Fibroblast of gingiva (primary cell): Measurements from ENCODE around the gene KIAA0825.

ENCODE experiments used
- DNase-seq: peaks from one replicate; pipeline ENCODE4 v3.0.0-alpha.2; 2011; ENCODE audit warnings: low read depth

The KIAA0825 gene

DNA sequence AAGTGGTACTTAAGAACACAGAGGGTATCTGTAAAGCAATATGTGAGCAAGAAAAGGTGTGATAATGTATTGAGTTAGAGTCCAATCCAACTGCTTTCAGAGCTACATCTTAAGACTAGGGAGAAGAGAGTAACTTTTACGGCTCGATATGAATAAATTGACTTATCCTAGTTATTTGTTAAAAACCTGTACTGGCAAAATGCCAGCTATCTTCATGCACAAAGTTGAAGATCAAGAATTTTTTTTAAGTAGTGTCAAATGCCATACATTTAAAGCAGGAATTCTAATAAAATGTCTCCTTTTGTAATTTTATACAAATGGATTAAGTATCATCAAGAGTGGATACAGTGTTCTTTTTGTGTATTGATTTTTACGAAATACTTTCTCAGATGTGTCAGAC, 305.2 kb downstream of the KIAA0825 start:
- DNase-seq = no peak

DNA sequence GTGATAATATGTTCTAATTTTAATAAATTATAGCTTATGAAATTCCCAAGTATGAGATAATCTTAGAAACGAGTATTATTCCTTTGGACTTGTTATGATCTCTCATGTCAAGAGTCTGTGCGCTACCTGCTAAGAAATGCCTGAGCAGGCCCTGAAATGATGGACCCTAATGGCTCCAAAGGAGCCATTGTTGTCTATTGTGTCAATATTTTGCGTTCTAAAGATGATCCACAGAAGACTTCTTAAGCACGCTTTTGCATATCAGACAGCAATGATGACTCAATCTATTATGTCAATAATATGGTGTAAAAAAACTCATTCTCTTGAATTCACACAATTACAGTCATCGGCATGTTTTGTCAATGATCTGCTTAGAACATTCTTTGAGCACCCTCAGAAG, 306.1 kb downstream of the KIAA0825 start:
- DNase-seq = no peak

- no peak for DNase-seq
Observed at GRCh38 chr5:94310833-94311232, 307.6 kb downstream of the KIAA0825 start.

- DNase-seq = no peak
Observed at GRCh38 chr5:94309141-94309540, 309.3 kb downstream of the KIAA0825 start.

DNA sequence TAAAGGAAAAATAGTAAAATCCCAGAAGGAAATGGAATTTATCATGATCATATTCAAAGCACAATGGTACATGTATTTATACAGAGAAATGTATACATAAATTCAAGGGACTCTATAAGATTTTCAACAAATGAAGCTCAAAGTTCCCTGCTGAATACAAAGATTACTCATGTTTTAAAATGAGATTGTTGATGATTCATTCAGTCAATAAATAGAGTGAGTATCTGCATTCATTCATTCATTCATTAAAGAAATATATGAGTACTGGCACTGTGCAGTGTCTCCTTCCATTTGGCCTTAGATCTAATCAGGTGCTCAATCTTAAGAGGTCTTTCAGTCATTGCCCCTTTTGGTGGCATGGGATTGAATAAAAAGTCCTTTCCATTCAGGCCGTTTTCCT, 310.0 kb downstream of the KIAA0825 start:
- DNase-seq = no peak

DNA sequence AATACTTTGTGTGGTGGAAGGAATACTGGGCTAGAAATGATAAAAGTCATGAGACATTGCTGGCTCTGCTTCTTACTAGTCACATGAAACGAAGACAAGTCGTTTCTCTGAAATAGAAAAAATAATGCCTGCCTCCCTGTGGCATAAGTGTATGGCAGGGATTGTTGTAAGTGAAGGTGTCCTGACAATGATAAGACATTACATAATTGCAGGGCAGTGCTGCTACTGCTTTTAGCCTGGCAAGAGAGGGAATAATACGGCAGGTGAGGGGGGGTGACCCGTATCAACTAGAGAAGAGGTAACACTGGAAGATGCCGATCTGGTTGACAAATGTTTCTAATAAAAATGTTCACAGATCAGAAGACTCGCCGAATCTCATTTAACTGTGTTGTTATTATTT, 314.3 kb downstream of the KIAA0825 start:
- no peak for DNase-seq

- DNase-seq = peak; percentile 46
Observed at GRCh38 chr5:94288937-94289336, 329.5 kb downstream of the KIAA0825 start.

DNA sequence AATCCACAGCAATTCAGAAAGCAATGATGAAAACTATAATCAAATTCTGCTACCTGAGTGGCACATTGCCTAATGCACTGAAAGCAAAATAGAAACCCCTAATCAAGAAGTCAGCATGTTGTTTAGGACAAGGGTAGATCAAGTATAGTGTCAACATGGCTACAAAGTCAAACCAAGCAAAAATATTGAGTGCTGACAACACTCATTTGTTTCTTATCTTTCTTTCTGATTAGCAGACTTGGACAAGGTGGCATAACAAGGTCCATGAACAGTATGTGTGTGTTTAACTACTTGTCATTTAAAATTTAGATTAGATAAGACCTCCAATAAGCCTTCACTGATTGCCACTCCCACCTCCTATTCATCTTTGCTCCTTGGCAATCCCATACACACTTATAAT, 332.4 kb downstream of the KIAA0825 start:
- DNase-seq = no peak

- no peak for DNase-seq
Observed at GRCh38 chr5:94283093-94283492, 335.3 kb downstream of the KIAA0825 start.

- no peak for DNase-seq
Observed at GRCh38 chr5:94281236-94281801, 337.1 kb downstream of the KIAA0825 start.

DNA sequence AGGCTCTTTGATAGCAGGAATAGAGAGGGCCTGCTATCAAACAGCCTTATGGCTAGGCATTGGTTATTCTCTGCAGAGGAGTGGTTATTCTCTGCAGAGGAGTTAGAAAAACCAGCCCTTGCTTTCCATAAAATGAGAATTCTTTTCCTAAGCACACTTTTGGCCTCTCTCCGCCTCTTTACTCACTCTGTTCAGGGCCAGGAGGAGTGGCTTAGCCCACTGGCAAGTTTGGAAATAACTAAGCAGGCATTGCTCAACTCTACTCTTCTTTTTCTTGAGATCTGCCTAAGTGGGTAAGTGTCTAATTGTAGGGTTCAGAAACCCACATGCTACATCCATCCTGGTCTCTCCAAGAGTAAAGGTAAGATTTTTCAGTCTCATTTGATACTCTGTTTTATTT, 341.7 kb downstream of the KIAA0825 start:
- DNase-seq = peak; percentile 42

GRCh38 chr5:94276048-94276447, 342.4 kb downstream of the KIAA0825 start:
- DNase-seq = peak; percentile 2

- DNase-seq = no peak
Observed at GRCh38 chr5:94274707-94275106, 343.7 kb downstream of the KIAA0825 start.

- DNase-seq = no peak
Observed at GRCh38 chr5:94268226-94268625, 350.2 kb downstream of the KIAA0825 start.

GRCh38 chr5:94267350-94267899, 351.0 kb downstream of the KIAA0825 start:
- no peak for DNase-seq

DNA sequence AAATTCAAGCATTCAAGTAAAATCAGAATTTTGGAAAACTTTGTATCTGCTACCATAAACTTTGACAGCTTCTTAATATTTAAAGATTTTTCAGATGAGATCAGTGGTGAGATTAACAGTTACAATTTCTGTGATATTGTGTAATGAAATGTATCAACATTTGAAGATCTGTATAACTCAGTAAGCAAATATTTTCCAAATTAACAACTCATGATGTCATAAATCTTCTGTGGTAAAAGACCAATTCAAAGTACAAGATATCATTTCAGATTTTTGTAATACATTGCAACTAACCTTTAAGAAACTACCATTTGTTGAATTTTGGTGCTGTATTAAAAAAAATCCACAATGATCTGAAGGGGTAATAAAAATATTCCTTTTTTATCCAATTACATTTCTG, 352.2 kb downstream of the KIAA0825 start:
- peak; percentile 6 for DNase-seq

DNA sequence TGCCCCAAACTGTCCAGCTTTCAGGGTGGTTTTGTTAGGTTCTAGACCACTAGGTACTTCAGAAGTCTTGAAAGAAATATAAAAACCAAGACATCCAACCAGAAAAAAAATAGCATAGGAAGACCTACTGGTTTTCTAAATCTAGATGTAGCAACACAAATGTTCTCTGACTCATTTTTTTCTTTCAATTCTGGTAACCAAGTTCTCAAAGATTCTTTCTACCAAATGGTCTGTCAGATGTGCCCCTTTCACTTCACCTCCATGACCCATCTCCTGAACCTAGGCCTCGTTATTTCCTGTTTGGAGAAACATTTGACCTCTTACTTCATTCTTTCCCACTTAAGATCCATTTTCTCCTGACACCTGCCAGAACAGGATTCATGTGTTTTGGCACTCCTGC, 355.3 kb downstream of the KIAA0825 start:
- DNase-seq = no peak

- no peak for DNase-seq
Observed at GRCh38 chr5:94260096-94260495, 358.3 kb downstream of the KIAA0825 start.

- DNase-seq = no peak
Observed at GRCh38 chr5:94254214-94254613, 364.2 kb downstream of the KIAA0825 start.

DNA sequence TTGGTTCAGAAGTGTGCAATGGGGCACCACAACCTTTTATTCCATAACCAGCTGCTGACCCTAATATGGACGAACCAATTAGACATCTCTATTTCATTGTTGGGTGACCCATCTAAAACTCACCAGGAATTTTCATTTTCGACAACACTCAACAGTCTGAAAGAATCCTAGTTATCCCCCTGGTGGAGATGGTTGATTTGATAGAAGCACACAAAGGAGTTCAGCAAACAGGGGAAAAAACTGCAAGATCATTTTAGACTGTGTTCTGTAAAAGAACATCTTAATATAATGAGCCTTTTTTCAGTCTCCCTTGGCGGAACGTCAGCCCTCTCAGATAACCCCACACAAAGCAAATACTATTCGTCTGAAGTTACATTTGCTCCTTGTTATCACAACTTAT, 367.4 kb downstream of the KIAA0825 start:
- DNase-seq = no peak

GRCh38 chr5:94249430-94249829, 369.0 kb downstream of the KIAA0825 start:
- DNase-seq = no peak

DNA sequence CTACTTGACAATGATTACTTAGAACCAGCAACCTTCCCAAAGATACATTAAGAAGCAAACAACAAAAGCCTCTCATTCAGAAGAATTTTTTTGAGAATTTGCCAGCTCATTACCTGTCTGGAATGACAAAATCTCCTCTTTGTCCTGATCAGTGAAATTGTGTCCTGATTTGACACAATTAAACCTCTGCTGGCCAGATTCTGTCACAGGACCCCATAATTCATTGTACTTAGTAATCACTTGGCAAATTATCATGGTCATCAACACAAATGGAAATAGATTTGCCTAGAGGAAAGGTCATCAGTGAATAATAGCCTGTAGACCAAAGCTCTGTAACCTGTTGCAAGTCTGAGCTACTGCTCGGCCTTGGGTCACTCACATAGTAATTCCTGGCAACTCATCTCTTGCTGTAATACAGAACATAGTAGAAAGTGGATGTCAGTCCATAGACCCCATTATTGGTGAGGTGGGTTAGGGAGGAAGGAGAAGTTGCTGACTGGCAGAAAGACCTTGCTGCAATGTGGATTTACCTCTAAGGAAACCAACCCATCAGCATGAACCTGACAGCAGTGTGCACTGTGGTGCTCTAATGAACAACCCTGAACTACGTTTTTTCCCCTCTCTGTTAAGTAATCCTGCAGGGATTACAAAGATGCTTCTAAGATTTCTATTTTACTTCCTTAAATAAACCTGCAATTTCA, 370.1 kb downstream of the KIAA0825 start:
- DNase-seq = no peak

GRCh38 chr5:94245608-94246007, 372.8 kb downstream of the KIAA0825 start:
- peak; percentile 23 for DNase-seq

DNA sequence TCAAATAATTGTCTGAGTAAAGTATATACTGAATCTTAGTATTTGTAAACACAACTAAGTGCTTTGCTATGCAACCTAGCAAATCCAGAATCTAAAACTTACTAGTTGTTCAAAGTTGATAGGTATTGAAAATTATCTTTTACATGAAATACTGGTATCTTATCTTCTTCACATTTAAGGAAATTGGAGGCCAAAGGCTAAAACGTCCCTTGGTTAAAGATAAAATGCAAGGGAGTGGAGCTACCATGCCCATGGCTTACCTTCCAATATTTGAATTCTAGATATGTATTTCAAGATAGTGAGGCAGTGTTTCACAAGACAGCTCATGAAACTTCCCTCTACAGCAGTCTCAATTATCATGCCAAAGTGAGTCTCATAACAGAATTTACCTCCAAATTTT, 373.5 kb downstream of the KIAA0825 start:
- DNase-seq = no peak
